HepG2 (cell line): ENCODE measurements around the gene WDR54.

Experiments used
- ARID2 ChIP-seq: sonication (generic); formaldehyde crosslinking; IDR thresholded peaks from 2 replicates; pipeline ENCODE4 v1.8.1; 2022; ENCODE audit warnings: mild to moderate bottlenecking, missing genetic modification reagents, borderline replicate concordance
- EHMT2 ChIP-seq: fragments of 200-600 bp; sonication (generic); IDR thresholded peaks from 2 replicates; pipeline ENCODE4 v1.7.0; 2017; ENCODE audit warnings: antibody characterized with exemption, low read depth, low read length, borderline replicate concordance
- POLR2AphosphoS2 ChIP-seq: IDR thresholded peaks from 2 replicates; pipeline ENCODE4 v1.6.1; 2011; ENCODE audit warnings: low read depth, low read length, improper control_type of control experiment
- STAT5B ChIP-seq: sonication (generic); formaldehyde crosslinking; IDR thresholded peaks from 2 replicates; pipeline ENCODE4 v1.4.0; 2020; ENCODE audit warnings: missing genetic modification reagents
- THAP9 ChIP-seq: sonication (generic); formaldehyde crosslinking; IDR thresholded peaks from 2 replicates; pipeline ENCODE4; 2020; ENCODE audit warnings: missing genetic modification reagents, mild to moderate bottlenecking, borderline replicate concordance
- ZNF138 ChIP-seq: sonication (generic); formaldehyde crosslinking; IDR thresholded peaks from 2 replicates; pipeline ENCODE4 v1.5.0; 2020; ENCODE audit warnings: mild to moderate bottlenecking, low read depth, missing genetic modification reagents
- ZNF318 ChIP-seq: sonication (generic); formaldehyde crosslinking; IDR thresholded peaks from 2 replicates; pipeline ENCODE4 v1.4.0; 2020; ENCODE audit warnings: mild to moderate bottlenecking, missing genetic modification reagents
- ZNF513 ChIP-seq: sonication (generic); formaldehyde crosslinking; conservative IDR thresholded peaks from 2 replicates; pipeline ENCODE4 v1.5.0; 2020; ENCODE audit warnings: missing genetic modification reagents
- ZNF557 ChIP-seq: sonication (generic); formaldehyde crosslinking; IDR thresholded peaks from 2 replicates; pipeline ENCODE4 v1.4.0; 2020; ENCODE audit warnings: missing genetic modification reagents
- ZNF780A ChIP-seq: sonication (generic); formaldehyde crosslinking; IDR thresholded peaks from 2 replicates; pipeline ENCODE4 v1.8.0; 2022; ENCODE audit warnings: mild to moderate bottlenecking, missing genetic modification reagents, moderate library complexity
- TF ChIP-seq, protein P1 (sequence below): IDR thresholded peaks from 2 replicates; pipeline ENCODE4 v1.6.1; 2016; ENCODE audit warnings: missing genetic modification reagents, missing compliant biosample characterization

DNA sequence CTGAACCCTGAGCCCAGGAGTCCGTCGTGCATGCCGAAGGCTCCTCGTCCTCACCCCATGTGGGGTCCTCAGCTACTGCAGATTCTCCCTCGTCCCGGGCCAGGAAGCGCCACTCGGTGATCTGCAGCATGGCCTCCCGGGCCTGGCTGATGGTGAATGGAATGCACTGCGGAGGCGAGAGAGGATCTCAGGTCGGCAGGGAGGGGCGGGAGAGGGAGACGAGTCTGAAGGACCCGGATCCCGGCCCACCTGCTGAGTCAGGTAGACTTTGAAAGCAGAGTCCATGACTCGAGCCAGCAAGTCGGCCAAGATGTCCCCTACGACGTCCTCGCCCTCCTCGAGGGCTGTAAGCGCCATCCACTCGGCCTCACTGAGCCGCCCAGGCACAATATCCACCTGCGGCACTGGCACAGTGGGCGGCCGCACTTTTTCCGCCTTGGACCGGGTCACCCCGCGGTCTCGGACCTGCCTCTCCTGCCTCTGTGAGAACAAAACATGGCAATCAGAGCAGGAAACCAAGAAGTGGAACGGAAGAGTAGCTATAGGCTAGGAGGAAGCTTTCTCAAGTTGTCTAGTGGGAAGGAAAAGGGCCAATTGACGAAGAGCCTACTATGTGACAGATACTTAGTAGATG, 5.7 kb upstream of the WDR54 start:
- TF ChIP-seq ZNF557 (CRISPR knock-in tag) (no peak), THAP9 (CRISPR knock-in tag) (no peak), ZNF513 (CRISPR knock-in tag) (no peak), POLR2AphosphoS2 (no peak), ZNF780A (CRISPR knock-in tag) (no peak), ARID2 (no peak), ZNF138 (CRISPR knock-in tag) (no peak), STAT5B (CRISPR knock-in tag) (no peak), EHMT2 (no peak), ZNF318 (CRISPR knock-in tag) (no peak)
- TF ChIP-seq, protein P1, sequence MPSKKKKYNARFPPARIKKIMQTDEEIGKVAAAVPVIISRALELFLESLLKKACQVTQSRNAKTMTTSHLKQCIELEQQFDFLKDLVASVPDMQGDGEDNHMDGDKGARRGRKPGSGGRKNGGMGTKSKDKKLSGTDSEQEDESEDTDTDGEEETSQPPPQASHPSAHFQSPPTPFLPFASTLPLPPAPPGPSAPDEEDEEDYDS, result no peak
